Right ventricle myocardium superior (tissue), 1 donor: ENCODE measurements around the gene PGM1. TPM values are rescaled to one million over a fixed set of nuclear protein-coding genes. Genes with fewer than 3 reads are reported as not detected.

ENCODE experiments used
- total RNA-seq: library from RNA; stranded (reverse); fragmentation: NEBNext Ultra II Directional; extraction: Animal tissue kit (Norgen Biotek cat#: 25700); gene quantifications from one replicate; pipeline ENCODE4 v1.2.1, GENCODE V29; 2021
- donor health status: DM: no; HTN: yes; CAD: no; lungs with severe emphysema.

The PGM1 gene
- total RNA-seq, 1 donor from 2014 or later: 283 TPM

Other genes starting within 250 kb of the PGM1 start
- 4.2 TPM for gene ALG6, start 225.8 kb upstream of the PGM1 start, total RNA-seq
- gene ITGB3BP, start 70.2 kb upstream of the PGM1 start, total RNA-seq: 8.4 TPM
- gene EFCAB7, start 69.9 kb upstream of the PGM1 start, total RNA-seq: 8.9 TPM
- 8.6 TPM for gene ROR1, start 180.6 kb downstream of the PGM1 start, total RNA-seq